Mammary epithelial cell (primary cell): ENCODE data around the gene GNG5.

Source experiments
- CTCF ChIP-seq, 2 donors: IDR thresholded peaks in 1 of 2; conservative IDR thresholded peaks in 1 of 2; 2 replicates each; pipeline ENCODE4 v1.5.1; 2011 to 2012; ENCODE audit warnings: inconsistent platforms in 2 of 2, low read length in 2 of 2, mild to moderate bottlenecking in 2 of 2, control low read depth in 1 of 2, low read depth in 1 of 2; ENCODE audit not compliant: insufficient read depth in 1 of 2; ENCODE audit errors: extremely low read depth in 1 of 2
- EZH2 ChIP-seq: IDR thresholded peaks from 2 replicates; pipeline ENCODE4 v1.6.1; 2012; ENCODE audit warnings: low read length, inconsistent platforms, borderline replicate concordance

- TF ChIP-seq CTCF (conservative IDR thresholded peaks at IDR 0.05 in 1 of 2, IDR thresholded peaks at IDR 0.05 in 1 of 2; ENCODE audit: extremely low read depth in 1 of 2, insufficient read depth in 1 of 2, low read depth in 1 of 2, low read length in 2 of 2): no peak
- TF ChIP-seq EZH2: no peak
These were observed 3.5 kb downstream of the GNG5 start for GRCh38 chr1:84502927-84503326.
